SU-DHL-6 (cell line): ENCODE data around the gene OR51A7.

Experiments used
- H2AFZ ChIP-seq: fragments of 200-600 bp; sonication (generic); 2 replicates; pipeline ENCODE4 v1.6.1; 2014; ENCODE audit warnings: low read depth, mild to moderate bottlenecking, moderate library complexity, mixed read lengths, antibody characterized with exemption, low read length; ENCODE audit not compliant: severe bottlenecking
- H3F3A ChIP-seq: fragments of 200-600 bp; shearing (Covaris generic); 2 replicates; pipeline ENCODE4 v1.6.0; 2016; ENCODE audit warnings: antibody characterized with exemption, mild to moderate bottlenecking; ENCODE audit not compliant: insufficient read depth
- H3K27ac ChIP-seq: fragments of 200-600 bp; sonication (generic); 2 replicates; pipeline ENCODE4 v1.5.1; 2016; ENCODE audit warnings: low read depth, mild to moderate bottlenecking, low read length, moderate library complexity, mixed read lengths
- H3K27me3 ChIP-seq: fragments of 200-600 bp; sonication (generic), shearing (Covaris generic); 2 replicates; pipeline ENCODE4 v1.6.0; 2014; ENCODE audit warnings: mild to moderate bottlenecking, low read length
- H3K36me3 ChIP-seq: fragments of 200-600 bp; sonication (generic); 2 replicates; pipeline ENCODE4 v1.6.1; 2014; ENCODE audit warnings: mild to moderate bottlenecking, low read length, mixed read lengths
- H3K4me2 ChIP-seq: fragments of 300-600, 200-600 bp; shearing (Covaris generic), sonication (generic); 2 replicates; pipeline ENCODE4 v1.6.0; 2014; ENCODE audit warnings: low read length, low read depth, mild to moderate bottlenecking; ENCODE audit not compliant: poor library complexity, severe bottlenecking
- H3K4me3 ChIP-seq: fragments of 200-600 bp; sonication (generic); 2 replicates; pipeline ENCODE4 v1.5.1; 2014; ENCODE audit warnings: antibody characterized with exemption, low read length, mild to moderate bottlenecking, mixed read lengths; ENCODE audit not compliant: insufficient read depth, poor library complexity, severe bottlenecking
- H3K79me2 ChIP-seq: fragments of 200-600 bp; sonication (generic); 2 replicates; pipeline ENCODE4 v1.6.1; 2014; ENCODE audit warnings: mild to moderate bottlenecking, low read length, moderate library complexity; ENCODE audit not compliant: insufficient read depth
- H3K9ac ChIP-seq: fragments of 200-600 bp; sonication (generic); 2 replicates; pipeline ENCODE4 v1.7.0; 2014; ENCODE audit warnings: mild to moderate bottlenecking, low read length
- H3K9me2 ChIP-seq: fragments of 200-600 bp; sonication (generic); replicated peaks from 2 replicates; pipeline ENCODE4 v1.6.1; 2014; ENCODE audit warnings: low read length; ENCODE audit not compliant: insufficient read depth
- H3K9me3 ChIP-seq: fragments of 200-600 bp; sonication (generic); 2 replicates; pipeline ENCODE4 v1.6.1; 2014; ENCODE audit warnings: low read length, mixed read lengths; ENCODE audit not compliant: insufficient read depth
- H4K20me1 ChIP-seq: fragments of 200-600 bp; sonication (generic); 2 replicates; pipeline ENCODE4 v1.6.1; 2014; ENCODE audit warnings: low read depth, mild to moderate bottlenecking, antibody characterized with exemption, low read length, moderate library complexity, mixed read lengths
- CTCF ChIP-seq: fragments of 200-600 bp; sonication (generic); IDR thresholded peaks from one replicate; pipeline ENCODE4 v1.5.1; 2017; ENCODE audit warnings: antibody characterized with exemption, mild to moderate bottlenecking, low read length, moderate library complexity; ENCODE audit not compliant: insufficient read depth, poor library complexity, severe bottlenecking
- EZH2phosphoT487 ChIP-seq: fragments of 200-600 bp; sonication (generic), shearing (Covaris generic); conservative IDR thresholded peaks from 2 replicates; pipeline ENCODE4 v1.6.1; 2018; ENCODE audit warnings: mild to moderate bottlenecking, antibody characterized with exemption, low read length, moderate library complexity, mixed read lengths

OR51A7 gene

GRCh38 chr11:4916581-4916980, 13.0 kb downstream of the OR51A7 start:
- Histone ChIP-seq H3K9ac (no peak overlapping the region), H3K36me3 (no peaks in the 10 kb centered on the region), H3K27ac (no peak overlapping the region), H3F3A (no peaks in the 10 kb centered on the region), H2AFZ (no peak overlapping the region), H3K4me2 (no peak overlapping the region), H3K4me3 (no peak overlapping the region), H3K9me3 (no peaks in the 10 kb centered on the region), H3K9me2 (no peaks in the 10 kb centered on the region), H3K79me2 (no peaks in the 10 kb centered on the region), H4K20me1 (no peaks in the 10 kb centered on the region), H3K27me3 (no peaks in the 10 kb centered on the region)
- TF ChIP-seq EZH2phosphoT487 (no peak), CTCF (no peak)

- H3F3A ChIP-seq: no peaks in the 10 kb centered on the region
- H3K27me3 ChIP-seq: no peaks in the 10 kb centered on the region
- H3K4me2 ChIP-seq: no peak within 1 kb of the TSS
- no peak within 1 kb of the TSS for H3K9ac ChIP-seq
- no peak within 1 kb of the TSS for H2AFZ ChIP-seq
- H3K79me2 ChIP-seq: no peaks in the 10 kb centered on the region
- no peaks in the 10 kb centered on the region for H3K9me3 ChIP-seq
- no peaks in the 10 kb centered on the region for H4K20me1 ChIP-seq
- TF ChIP-seq EZH2phosphoT487: no peak
- H3K27ac ChIP-seq: no peak within 1 kb of the TSS
- H3K36me3 ChIP-seq: no peaks in the 10 kb centered on the region
- H3K4me3 ChIP-seq: no peak within 1 kb of the TSS
- H3K9me2 ChIP-seq: no peaks in the 10 kb centered on the region
Measured at GRCh38 chr11:4919250-4919649, 15.7 kb downstream of the OR51A7 start, which contains the start of gene OR51G2. Gene OR51G2 (minus strand): TSS chr11:4919350. CDS start chr11:4915663, 3,687 bp downstream.

- Histone ChIP-seq H3K4me2 (no peak overlapping the region), H3K4me3 (no peak overlapping the region), H3K9me3 (no peaks in the 10 kb centered on the region), H3K27me3 (no peaks in the 10 kb centered on the region), H3K9ac (no peak overlapping the region), H3K79me2 (no peaks in the 10 kb centered on the region), H4K20me1 (no peaks in the 10 kb centered on the region), H2AFZ (no peak overlapping the region), H3K36me3 (no peaks in the 10 kb centered on the region), H3F3A (no peaks in the 10 kb centered on the region), H3K27ac (no peak overlapping the region), H3K9me2 (no peaks in the 10 kb centered on the region)
- TF ChIP-seq CTCF (no peak), EZH2phosphoT487 (no peak)
Measured at GRCh38 chr11:4921796-4922195, 18.2 kb downstream of the OR51A7 start.

- Histone ChIP-seq H3K27ac (no peak overlapping the region), H3K4me3 (no peak overlapping the region), H3K9ac (no peak overlapping the region), H3K9me3 (no peaks in the 10 kb centered on the region), H3F3A (no peaks in the 10 kb centered on the region), H4K20me1 (no peaks in the 10 kb centered on the region), H3K27me3 (no peaks in the 10 kb centered on the region), H3K4me2 (no peak overlapping the region), H3K79me2 (no peaks in the 10 kb centered on the region), H2AFZ (no peak overlapping the region), H3K36me3 (no peaks in the 10 kb centered on the region), H3K9me2 (no peaks in the 10 kb centered on the region)
- TF ChIP-seq EZH2phosphoT487 (no peak), CTCF (no peak)
Measured at GRCh38 chr11:4922304-4922703, 18.7 kb downstream of the OR51A7 start.
